GM18870 (cell line): ENCODE measurements around the gene PDE2A.
"Not testable (repeated sequence)": the region's sequence is repeated elsewhere in the genome, so short reads cannot be mapped to it uniquely, and the experiment has no call there.

ENCODE experiments used
- ATAC-seq: cut with Tn5 transposase; IDR thresholded peaks from one replicate; pipeline ENCODE4 v1.9.1; 2021; ENCODE audit warnings: moderate library complexity; ENCODE audit not compliant: unreplicated experiment

The PDE2A gene

DNA sequence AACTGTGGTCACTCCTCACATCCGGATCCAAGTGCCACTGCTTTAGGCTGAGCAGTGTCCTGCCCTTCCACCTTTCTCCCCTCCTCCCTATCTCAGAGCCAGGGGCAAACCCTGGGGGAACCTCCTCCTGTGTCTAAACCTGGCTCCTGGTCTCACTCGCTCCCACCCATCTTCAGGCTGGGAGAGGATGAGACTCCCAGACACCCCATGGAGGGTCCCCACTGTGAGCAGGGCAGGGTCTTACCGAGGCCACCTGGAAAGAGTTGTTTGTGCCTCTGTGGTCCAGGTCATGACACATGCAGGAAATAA, 93.6 kb downstream of the PDE2A start:
- no peak for ATAC-seq

DNA sequence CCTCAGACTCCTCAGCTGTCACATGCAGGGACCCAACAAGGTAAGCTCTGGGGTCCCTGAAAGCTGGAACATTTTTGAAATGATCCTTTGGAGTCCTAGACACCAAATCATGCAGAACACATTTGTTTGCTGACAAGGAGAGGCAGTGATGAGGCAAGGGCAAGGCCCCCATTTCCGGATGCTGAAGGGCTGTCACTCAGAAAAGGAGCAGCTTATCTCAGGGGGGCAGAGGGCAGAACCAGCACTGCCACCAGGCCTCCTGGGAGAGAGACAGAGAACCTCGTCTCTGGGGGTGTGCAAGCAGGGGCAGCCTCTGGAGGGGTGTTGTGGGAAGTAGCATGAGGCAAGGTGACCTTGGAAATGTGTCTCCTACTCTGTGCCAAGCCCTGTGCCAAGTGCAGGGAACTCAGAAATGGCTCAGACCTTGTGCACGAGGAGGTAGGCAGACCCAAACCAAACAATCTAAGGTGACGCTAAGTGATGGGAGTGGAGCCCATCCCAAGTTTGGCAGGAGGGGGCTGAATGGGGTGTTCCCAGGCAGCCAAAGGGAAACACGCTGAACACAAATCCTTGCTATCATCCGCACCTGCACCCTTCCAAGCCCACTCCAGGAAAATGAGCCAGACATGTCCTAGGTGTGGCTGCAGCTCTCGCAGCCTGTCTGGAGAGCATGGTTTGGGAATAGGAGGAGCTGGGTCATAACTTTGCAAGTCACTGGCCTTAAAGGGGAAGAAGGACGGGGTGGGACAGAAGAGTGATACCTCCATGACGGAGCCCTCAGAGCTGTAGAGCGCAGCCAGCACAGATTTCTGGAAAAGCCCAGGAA, 94.2 kb downstream of the PDE2A start:
- ATAC-seq, result no peak

DNA sequence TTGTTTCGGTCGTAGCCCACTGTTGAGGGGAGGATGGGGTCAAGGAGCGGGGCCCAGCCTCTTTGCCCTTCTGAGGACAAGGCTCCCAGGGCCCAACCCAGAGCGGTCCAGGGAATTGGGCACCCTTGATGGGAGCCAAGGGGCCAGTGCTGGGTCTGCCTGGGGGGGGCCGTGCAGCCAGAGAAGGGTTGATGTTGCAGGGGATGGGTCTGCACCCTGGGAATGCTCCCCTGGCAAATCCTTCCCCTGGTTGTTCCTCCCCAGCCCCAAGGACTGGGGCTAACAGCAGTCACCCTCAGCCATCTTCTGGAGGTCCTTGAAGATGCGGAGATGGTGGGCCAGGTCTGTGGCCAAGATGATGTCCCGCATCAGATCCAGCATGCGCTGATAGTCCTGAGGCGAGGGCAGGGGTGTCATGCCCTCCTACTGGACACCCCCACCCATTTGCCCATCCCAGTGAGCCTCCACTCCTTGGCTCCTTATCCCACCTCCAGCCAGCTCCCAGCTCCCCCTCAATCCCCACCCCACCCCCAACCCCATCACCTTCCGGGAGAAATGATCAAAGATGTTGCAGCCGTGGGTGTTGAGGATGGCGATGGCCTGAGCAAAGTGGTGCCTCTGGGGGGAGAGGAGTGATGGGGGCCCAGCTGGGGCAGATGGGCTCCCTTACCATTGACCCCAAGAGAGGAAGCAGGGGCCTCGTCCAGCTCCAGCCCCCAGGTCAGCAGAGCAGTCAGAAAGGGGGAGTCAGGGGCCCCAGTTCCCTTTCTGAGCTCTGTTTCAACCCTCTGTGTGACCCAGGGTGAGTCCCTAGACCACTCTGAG, 95.0 kb downstream of the PDE2A start:
- ATAC-seq, result no peak

DNA sequence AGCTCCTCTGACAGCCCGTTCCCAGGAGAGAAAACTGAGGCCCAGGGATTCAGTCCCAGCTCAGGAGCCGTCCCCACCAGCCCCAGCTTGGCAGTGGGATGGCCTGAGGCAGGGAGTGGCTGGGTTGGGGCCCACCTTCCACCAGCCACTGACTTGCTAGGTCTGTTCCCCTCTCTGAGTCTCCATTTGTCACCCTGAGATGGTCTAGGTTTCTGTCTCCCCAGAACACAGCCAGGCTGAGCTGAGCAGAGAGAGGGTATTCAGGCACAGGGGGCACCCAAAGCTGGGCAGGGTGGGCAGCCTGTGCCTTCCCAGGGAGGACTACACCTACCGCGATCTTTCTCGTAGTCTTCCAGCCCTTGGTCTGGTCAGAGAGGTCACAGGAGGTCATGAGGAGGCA, 95.7 kb downstream of the PDE2A start:
- ATAC-seq, result no peak

DNA sequence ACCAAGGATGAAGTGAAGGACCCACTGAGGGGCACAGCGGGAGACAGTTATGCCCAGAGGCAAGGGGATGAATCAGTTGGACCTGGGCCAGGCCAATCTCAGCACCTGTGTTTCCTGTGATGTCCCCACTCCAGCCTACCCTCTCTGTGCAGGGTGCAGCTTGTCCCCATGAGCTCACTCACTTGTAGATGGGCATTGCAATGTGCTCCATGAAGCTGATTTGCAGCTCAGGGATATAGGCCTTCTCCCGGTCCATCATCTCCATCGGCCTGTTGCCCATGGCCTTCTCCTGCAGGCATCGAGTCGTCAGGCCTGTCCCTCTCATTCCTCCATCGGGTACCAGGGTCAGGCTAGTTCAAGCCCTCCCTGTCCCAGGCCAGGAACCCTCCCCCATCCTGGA, 96.2 kb downstream of the PDE2A start:
- no peak for ATAC-seq

DNA sequence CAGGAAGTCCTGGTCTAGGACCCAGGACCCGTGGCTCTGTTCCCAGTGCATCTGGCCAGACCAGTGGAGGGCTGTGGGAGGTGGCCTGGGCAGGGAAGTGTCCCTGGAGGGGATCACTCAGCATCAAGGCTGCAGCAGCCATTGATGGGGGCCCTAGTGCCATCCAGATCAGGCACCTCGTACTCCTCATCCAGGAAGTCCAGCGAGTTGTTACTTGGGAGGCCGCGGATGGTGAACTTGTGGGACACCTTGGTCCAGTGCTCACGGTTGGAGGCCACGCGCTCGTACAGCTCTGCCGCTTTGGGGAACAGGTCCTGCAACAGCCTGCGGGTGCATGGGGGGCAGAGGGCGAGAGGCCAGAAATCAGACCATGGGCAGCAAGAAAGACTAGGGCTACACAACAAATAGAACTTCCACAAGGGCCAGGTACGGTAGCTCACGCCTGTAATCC, 96.9 kb downstream of the PDE2A start:
- ATAC-seq, result no peak

DNA sequence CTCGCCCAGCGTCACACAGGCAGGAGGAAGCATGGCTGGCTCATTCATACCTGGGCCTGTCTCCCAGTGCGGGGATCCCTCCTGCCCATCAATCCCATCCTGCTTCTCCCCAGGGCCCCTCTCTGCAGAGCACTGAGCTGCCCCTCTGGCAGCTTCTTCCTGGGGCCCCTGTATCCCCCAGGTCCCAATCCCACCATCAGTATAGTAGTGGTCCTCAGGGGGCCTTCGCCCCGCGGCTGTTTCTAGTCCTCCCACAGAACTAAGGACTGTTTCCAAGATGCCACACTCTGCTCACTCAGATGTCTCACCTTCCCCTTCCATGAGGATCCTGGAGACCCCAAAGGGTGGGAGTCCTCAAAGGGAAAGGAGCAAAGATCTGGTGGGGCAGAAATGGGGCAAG, 97.6 kb downstream of the PDE2A start:
- ATAC-seq, result no peak

DNA sequence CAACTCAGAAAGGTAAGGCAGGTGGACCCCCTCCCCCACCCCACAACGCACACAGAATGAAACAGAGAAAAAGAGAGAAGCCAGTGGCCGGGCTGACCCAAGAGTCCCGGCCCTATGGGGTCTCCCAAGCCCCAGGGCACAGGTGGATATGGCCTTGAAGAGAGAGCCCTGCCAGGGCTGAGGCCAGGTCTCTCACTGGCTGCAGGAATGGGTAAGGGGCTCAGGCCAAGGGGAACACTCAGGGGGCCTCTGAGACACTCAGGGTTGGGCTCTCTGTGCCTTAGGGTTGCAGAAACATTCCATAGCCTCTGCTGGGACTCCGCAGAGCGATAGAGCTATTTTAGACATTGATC, 98.0 kb downstream of the PDE2A start:
- ATAC-seq, result no peak

DNA sequence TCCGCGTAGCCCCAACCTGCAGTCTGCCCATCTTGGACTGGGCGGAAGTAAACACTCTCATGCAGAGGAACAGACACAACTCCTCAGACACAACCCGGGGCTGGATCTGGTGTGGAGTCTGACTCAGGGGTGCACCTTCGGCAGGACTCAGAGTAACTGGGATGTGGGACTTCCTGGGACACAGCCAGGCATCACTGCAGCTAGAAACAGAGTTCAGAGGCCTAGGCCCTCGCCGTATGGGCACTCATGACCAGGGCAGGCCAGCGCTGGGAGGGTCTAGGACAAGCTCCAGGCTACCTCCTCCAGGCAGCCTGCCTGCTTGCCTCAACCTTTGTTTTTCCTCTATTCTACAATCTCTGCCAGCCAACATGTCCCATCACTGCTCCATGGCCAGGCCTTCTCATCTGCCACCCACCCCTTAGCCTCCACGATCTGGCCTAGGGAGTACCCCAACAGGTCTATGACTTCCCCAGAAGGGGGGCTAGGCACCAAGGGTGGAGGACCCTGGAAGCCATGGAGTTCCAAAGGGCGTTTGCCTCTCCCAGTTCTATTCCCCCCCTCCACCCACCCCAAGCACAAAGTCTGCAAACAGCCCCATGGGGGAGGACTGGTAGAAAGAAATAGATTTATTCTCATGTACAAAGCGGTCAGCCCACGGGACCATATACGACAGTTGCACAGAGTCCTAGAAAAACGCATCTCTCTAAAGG, 98.5 kb downstream of the PDE2A start:
- ATAC-seq, result no peak

DNA sequence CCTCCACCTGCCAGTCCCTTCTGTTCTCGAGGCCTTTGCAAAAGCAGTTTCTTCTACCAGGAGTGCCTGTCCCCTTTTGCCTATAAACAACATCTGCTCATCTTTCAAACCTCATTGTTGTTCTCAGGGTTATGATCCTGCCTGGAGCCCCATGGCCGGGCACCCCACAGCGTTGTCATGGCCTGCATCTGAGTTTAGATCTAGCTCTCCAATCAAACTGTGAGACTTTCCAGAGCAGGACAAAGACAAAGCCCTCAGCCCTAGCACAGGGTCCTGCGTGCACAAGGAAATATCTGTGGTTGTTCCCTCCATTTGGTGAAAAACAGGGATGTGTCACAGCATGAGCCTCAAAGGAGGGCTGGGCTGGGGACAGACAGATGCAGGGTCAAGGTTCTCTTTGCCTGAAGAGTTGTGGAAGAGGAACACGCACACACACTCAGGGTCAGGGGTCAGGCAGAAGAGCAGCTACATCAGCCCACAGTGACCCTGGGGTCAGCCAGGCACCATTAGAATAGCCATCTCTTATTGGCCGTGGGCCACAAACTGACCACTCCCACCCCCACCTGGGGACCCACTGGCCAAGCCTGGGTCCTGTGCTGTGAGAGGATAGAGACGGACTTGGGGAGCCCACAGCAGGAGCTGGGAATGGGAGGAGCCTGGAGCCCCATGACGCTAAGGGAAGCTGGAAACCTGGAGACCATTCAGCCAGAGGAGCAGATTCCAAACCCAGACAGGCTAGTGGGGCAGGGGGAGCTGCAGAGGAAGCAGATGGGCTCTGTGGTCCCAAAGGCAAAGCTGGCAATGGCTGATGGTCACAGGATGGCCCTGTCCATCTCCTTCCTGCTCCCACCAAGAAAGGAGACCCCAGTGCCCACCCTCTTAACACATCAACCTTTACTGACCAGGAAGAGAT, 99.4 kb downstream of the PDE2A start:
- ATAC-seq, result no peak

DNA sequence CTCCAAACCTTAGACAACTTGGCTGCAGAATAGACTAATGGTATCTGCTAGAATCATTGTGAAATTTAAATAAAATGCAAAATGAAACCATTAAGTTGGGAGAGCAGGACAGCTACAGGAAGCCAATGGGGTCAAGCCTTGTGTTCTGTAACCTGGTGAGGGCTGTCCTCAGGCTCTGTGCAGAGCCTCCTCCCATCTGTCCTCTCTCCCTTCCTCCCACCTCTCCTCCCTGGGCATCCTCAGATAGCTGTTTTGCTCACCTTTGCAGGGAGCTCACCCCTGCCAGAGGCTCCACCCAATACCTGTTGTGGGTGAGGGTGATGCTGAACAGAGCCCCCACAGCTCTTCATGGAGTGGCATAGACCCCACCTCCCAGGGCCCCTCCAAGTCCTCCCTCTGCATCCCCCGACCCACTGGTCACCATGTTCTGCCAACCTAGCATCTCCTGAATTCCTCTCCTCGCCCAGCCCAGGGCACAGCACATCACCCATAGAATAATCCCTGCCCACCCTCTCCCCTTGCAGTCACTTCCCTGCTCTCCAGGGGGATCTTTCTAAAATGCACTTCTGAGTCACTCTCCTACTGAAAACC, 100.3 kb downstream of the PDE2A start:
- ATAC-seq, result no peak

DNA sequence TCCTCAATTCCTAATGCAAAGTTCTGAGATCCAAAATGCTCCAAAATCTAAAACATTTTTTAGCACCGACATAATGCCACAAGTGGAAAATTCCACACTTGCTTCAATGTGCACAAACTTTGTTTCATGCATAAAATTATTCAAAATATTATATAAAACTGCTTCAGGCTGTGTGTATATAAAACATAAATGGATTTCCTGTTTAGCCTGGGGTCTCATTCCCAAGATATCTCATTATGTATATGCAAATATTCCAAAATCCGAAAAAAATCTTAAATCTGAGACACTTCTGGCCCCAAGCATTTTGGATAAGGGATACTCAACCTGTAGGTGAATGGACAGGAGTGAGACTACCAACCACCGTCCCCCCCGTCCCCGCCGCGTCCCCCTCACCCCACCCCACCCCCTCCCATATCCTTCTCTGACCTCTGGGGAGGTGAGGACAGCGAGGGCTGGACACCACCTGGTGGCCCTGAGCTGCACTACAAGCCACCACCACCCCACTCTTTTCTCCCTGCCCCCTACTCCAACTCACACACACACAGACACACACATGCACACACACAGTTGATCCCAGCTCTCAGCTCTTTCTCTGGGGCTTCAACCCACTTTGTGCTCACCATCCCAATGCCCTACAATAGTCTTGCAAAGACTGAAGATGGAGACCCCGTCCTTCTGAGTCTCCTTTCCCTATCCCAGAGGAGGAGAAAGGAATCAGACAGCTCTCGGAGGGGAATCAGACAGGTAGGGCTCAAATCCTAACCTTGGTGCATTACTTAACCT, 101.0 kb downstream of the PDE2A start:
- no peak for ATAC-seq

DNA sequence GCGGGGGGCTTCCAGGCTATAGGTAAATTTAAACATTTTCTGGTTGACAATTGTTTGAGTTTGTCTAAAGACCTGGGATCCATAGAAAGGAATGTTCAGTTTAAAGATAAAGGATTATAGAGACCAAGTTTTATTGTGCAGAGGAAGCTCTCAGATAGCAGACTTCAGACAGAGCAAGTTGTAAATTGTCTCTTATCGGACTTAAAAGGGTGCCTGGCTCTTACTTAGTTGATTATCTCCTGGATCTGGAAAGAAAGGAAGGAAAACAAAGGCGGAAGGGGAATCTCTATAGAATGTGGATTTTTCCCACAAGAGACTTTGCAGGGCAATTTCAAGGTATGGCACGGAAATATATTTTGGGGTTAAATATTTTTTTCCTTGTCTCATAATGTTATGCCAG, 101.7 kb downstream of the PDE2A start:
- not testable (repeated sequence) for ATAC-seq

DNA sequence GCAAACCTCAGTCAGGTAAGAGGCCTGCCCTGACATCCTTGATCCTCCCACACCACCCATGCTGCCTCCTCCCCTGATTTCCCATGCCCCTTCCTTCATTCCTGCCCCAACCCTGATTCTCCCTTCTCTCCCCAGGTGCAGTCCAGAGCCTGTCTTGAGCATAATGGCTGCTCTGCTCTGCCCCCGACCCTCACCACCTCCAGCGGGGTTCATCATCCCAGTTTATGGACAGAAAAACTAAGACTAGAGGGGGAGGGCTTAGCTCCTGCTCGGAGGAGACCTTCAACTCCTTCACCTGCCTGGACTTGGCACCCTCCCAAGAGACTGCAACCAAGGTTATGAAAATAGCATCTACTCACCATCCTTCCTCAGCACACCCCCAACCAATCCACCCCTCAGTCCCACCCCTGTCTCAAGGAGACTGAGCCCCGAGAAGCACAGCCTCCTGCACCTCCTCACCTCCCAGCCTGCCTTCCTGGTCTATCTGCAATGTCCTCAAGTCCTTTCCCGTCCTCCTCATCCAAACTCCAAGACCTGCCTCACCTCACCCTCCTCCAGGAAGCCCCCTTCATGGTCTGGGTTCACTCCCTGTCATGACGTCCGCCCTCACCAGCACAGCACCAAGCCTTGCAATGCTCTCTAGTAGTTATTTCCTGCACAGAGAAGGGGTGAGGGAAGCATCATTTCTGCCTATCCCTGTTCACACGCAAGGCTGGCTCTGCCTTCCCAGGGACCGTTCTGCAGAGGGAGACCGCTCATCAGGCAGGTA, 103.1 kb downstream of the PDE2A start:
- ATAC-seq, result no peak

DNA sequence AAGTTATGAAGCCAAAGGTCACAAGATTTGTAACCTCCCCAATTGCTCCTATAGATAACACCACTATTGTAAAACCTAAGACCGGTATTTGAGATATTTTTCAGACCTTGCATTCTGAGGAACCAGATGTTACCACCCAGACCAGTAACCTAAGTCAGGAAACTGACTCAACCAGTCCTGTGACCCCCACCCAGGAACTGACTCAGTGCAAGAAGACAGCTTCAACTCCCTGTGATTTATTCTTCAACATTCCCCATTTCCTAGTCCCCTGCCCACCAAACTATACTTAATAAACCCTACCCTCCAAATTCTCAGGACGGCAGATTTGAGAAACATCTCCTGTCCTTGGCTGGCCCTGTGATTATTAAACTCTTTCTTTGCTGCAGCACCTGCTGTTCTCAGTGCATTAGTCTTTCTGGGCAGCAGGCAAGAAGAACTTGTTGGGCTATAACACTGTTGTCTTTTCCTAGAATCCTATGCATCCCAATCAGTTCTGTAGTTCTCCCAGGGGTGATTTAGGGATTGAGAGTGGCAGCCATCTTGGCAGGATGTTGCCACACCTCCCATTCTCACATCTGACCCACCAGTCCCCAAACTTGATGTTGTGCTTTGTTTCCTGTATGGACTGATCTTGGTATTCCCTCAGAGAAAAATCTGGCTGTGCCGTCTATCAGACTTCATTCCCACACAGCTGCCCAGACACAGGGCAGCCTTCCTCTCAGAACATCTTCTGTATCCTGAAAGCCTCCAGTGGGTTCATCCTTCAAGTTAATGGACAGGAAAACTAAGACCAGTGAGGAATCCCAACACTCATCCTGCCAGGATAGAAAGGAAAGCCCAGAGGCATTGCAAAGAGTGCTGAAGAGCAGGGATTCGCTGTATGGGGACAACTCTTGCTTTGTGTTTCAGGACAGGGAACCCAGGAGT, 104.0 kb downstream of the PDE2A start:
- ATAC-seq, result no peak

DNA sequence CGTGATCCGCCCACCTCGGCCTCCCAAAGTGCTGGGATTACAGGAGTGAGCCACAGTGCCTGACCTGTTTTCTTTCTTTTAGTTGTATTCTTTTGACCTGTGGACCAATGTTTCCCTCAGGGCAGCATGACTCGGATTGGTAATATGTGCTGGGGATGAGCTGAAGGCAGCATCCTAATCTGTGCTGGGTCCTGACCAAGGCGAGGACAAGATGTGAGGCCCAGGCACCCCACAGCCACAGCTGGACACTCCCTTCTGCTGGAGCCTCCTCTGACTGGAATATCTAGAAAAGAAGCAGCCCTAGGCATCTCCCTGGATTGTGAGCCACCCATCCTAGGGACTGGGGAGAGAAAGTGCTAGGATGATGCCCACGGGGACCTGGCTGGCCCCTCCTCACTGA, 105.4 kb downstream of the PDE2A start:
- no peak for ATAC-seq

DNA sequence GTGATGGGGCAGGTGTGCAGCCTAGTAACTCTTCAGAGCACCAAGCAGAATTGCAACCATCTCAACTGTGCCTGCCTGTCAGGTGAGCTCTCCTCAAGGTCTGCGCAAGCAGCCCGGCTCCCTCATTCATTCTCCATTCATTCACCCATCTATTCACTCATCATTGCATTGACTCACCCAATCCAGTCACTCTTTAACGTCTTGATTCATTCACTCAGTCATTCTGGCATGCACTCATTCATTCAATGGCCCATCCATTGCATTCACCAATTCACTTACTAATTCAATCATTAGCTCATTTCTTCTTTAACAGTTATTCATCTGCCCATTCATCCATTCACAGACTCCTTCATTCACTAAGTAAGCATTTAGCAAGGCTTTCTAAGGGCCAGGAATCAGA, 111.8 kb downstream of the PDE2A start:
- ATAC-seq, result no peak

DNA sequence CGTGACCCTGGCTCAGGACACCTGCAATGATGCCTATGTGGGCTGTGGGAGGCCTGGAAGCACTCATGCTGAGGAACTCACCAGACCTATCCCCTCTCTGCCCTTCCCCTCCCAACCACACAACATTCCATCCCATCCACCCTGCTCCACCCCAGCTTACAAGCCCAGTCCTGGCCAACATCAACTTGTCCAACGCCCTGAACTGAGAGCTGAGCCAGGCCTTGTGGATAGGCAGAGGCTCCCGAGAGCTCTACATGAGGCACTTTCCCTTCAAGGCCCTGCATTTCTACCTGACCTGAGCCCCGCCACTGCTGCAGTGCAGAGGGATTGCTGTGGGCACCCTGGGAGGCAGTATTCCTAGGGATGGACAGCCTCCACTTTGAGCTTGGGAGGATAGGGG, 112.4 kb downstream of the PDE2A start:
- no peak for ATAC-seq
